ENCODE data around the gene SMTNL1. TPM values are rescaled to one million over a fixed set of nuclear protein-coding genes. Genes with fewer than 3 reads are reported as not detected.

The SMTNL1 gene
- total and polyA plus RNA-seq, 9 of the 15 experiments (the other 6 are each of a cell fraction or from before 2014, with no cell fraction given): not detected

DNA sequence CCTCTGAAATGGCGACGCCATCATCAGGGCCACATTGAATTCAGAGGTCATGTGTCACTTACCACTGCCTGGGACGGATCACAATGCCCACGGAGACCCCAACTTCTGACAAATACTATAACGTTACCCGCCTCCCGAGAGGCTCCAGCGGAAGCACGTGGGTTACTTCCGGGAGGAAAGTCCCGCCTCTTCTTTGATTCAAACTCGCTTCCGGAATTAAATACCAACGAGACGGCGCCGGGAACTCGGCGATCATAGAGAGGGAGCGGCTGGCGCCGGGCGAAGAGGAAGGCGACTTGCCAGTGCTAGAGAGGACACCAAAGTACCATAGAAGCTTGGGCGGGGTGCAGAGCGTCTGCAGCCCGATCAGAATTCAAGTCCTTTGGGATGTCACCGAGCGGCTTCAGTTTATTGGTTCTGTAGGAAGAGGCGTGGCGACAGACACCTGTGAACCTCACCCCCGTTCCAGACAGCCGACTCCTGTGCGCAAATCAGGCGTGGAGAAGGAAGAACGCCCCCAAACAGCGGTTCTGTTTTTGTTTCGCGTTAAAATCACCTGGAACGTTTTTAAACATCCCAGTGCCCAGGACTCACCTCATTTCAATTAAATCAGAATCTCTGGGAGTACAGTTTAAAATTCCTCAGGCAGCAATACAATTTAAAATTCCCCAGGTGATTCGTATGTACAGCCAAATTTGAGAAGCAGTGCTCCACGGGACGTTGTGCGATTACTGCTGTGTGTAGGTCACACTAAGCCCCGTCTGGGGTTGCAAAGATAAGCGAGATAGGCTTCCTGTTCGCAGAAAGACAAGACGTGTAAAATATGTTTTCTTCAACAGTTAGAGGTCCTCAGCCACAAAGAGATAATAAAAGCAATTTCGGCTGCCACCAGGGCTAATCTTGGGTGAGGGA is 6.5 kb upstream of the SMTNL1 start, which contains the start of gene TIMM10 (continued):
- TF ChIP-seq, protein P1, sequence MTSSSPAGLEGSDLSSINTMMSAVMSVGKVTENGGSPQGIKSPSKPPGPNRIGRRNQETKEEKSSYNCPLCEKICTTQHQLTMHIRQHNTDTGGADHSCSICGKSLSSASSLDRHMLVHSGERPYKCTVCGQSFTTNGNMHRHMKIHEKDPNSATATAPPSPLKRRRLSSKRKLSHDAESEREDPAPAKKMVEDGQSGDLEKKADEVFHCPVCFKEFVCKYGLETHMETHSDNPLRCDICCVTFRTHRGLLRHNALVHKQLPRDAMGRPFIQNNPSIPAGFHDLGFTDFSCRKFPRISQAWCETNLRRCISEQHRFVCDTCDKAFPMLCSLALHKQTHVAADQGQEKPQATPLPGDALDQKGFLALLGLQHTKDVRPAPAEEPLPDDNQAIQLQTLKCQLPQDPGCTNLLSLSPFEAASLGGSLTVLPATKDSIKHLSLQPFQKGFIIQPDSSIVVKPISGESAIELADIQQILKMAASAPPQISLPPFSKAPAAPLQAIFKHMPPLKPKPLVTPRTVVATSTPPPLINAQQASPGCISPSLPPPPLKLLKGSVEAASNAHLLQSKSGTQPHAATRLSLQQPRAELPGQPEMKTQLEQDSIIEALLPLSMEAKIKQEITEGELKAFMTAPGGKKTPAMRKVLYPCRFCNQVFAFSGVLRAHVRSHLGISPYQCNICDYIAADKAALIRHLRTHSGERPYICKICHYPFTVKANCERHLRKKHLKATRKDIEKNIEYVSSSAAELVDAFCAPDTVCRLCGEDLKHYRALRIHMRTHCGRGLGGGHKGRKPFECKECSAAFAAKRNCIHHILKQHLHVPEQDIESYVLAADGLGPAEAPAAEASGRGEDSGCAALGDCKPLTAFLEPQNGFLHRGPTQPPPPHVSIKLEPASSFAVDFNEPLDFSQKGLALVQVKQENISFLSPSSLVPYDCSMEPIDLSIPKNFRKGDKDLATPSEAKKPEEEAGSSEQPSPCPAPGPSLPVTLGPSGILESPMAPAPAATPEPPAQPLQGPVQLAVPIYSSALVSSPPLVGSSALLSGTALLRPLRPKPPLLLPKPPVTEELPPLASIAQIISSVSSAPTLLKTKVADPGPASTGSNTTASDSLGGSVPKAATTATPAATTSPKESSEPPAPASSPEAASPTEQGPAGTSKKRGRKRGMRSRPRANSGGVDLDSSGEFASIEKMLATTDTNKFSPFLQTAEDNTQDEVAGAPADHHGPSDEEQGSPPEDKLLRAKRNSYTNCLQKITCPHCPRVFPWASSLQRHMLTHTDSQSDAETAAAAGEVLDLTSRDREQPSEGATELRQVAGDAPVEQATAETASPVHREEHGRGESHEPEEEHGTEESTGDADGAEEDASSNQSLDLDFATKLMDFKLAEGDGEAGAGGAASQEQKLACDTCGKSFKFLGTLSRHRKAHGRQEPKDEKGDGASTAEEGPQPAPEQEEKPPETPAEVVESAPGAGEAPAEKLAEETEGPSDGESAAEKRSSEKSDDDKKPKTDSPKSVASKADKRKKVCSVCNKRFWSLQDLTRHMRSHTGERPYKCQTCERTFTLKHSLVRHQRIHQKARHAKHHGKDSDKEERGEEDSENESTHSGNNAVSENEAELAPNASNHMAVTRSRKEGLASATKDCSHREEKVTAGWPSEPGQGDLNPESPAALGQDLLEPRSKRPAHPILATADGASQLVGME (CRISPR knock-in tag; IDR thresholded peaks at IDR 0.05): no peak
- 0 out of 2 replicates have a peak, but pooled peaks have one; percentile 62 for TF ChIP-seq ZNF12 (CRISPR knock-in tag; IDR thresholded peaks at IDR 0.05)
- TF ChIP-seq NFE2L1 (tag; IDR thresholded peaks at IDR 0.05; ENCODE audit: borderline replicate concordance, low read depth): no peak
- TF ChIP-seq, protein P2, sequence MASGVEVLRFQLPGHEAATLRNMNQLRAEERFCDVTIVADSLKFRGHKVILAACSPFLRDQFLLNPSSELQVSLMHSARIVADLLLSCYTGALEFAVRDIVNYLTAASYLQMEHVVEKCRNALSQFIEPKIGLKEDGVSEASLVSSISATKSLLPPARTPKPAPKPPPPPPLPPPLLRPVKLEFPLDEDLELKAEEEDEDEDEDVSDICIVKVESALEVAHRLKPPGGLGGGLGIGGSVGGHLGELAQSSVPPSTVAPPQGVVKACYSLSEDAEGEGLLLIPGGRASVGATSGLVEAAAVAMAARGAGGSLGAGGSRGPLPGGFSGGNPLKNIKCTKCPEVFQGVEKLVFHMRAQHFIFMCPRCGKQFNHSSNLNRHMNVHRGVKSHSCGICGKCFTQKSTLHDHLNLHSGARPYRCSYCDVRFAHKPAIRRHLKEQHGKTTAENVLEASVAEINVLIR (CRISPR knock-in tag; IDR thresholded peaks at IDR 0.05): no peak
- TF ChIP-seq NONO (IDR thresholded peaks at IDR 0.05; ENCODE audit: low read depth in 2 of 2, low read length in 1 of 2): peak in 1 of 2 experiments; percentile 58; a peak in 2 of 4 replicates
- TF ChIP-seq FOXJ3 (CRISPR knock-in tag; IDR thresholded peaks at IDR 0.05): no peak
- TF ChIP-seq TEAD2 (tag; IDR thresholded peaks at IDR 0.05): no peak
- TF ChIP-seq RBBP5 (IDR thresholded peaks at IDR 0.05; ENCODE audit: borderline replicate concordance, insufficient read depth, low read length, poor library complexity, severe bottlenecking): peak; percentile 78
- no peak for TF ChIP-seq THRAP3 (IDR thresholded peaks at IDR 0.05; ENCODE audit: borderline replicate concordance)
- TF ChIP-seq ETS1 (conservative IDR thresholded peaks at IDR 0.05; ENCODE audit: control insufficient read depth, low read depth, low read length): peak; percentile 87
- no peak for TF ChIP-seq ZNF766 (CRISPR knock-in tag; conservative IDR thresholded peaks at IDR 0.05)
- TF ChIP-seq, protein P3, sequence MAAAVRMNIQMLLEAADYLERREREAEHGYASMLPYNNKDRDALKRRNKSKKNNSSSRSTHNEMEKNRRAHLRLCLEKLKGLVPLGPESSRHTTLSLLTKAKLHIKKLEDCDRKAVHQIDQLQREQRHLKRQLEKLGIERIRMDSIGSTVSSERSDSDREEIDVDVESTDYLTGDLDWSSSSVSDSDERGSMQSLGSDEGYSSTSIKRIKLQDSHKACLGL (CRISPR knock-in tag; IDR thresholded peaks at IDR 0.05; ENCODE audit: borderline replicate concordance, poor library complexity, severe bottlenecking): peak; percentile 92
- no peak for TF ChIP-seq DDX20 (tag; IDR thresholded peaks at IDR 0.05; ENCODE audit: low read depth)
- TF ChIP-seq BMI1 (IDR thresholded peaks at IDR 0.05; ENCODE audit: low read length): no peak

Data from K562 (cell line).